Mesenchymal stem cell (in vitro differentiated cells and primary cell): ENCODE measurements around the gene ADCY5.

ENCODE experiments used
- DNase-seq: peaks from one replicate; pipeline ENCODE4 v3.0.0-alpha.2; 2013
- H2AFZ ChIP-seq: one replicate; pipeline ENCODE4 v1.6.1; 2013; ENCODE audit warnings: low read depth, mild to moderate bottlenecking, control low read depth, inconsistent platforms, low read length, moderate library complexity
- H2AK5ac ChIP-seq: 2 replicates; pipeline ENCODE4 v1.6.1; 2013; ENCODE audit warnings: low read length, moderate library complexity, mild to moderate bottlenecking, inconsistent platforms; ENCODE audit not compliant: severe bottlenecking
- H2BK120ac ChIP-seq: one replicate; pipeline ENCODE4 v1.6.1; 2013; ENCODE audit warnings: low read depth, mild to moderate bottlenecking, inconsistent platforms, low read length, moderate library complexity
- H2BK12ac ChIP-seq, 2 experiments: one replicate each; pipeline ENCODE4 v1.6.1; 2013; ENCODE audit warnings: inconsistent platforms in 2 of 2, low read length in 2 of 2, mild to moderate bottlenecking in 2 of 2, moderate library complexity in 2 of 2, control low read depth in 1 of 2
- H2BK15ac ChIP-seq: one replicate; pipeline ENCODE4 v1.6.1; 2013; ENCODE audit warnings: mild to moderate bottlenecking, low read depth, inconsistent platforms; ENCODE audit not compliant: poor library complexity, severe bottlenecking
- H2BK5ac ChIP-seq: 2 replicates; pipeline ENCODE4 v1.6.1; 2013; ENCODE audit warnings: low read depth, mild to moderate bottlenecking, low read length, control low read depth, inconsistent platforms; ENCODE audit not compliant: poor library complexity, severe bottlenecking
- H3K14ac ChIP-seq, 2 experiments: one replicate each; pipeline ENCODE4 v1.6.1; 2013; ENCODE audit warnings: inconsistent platforms in 2 of 2, low read length in 2 of 2, control low read depth in 1 of 2, mild to moderate bottlenecking in 1 of 2, moderate library complexity in 1 of 2
- H3K18ac ChIP-seq, 2 experiments: one replicate each; pipeline ENCODE4 v1.6.1; 2013; ENCODE audit warnings: inconsistent platforms in 2 of 2, low read length in 2 of 2, control low read depth in 1 of 2, low read depth in 1 of 2, mild to moderate bottlenecking in 1 of 2
- H3K23ac ChIP-seq, 2 experiments: one replicate each; pipeline ENCODE4 v1.6.1; 2013; ENCODE audit warnings: inconsistent platforms in 2 of 2, low read length in 2 of 2, mild to moderate bottlenecking in 2 of 2, moderate library complexity in 2 of 2, control low read depth in 1 of 2
- H3K27ac ChIP-seq: 2 replicates; pipeline ENCODE4 v1.5.1; 2013; ENCODE audit warnings: mild to moderate bottlenecking, moderate library complexity, low read length, control low read depth, inconsistent platforms; ENCODE audit not compliant: poor library complexity, severe bottlenecking
- H3K27me3 ChIP-seq, 2 experiments: 2 replicates each; pipeline versions ENCODE4 v1.6.1 to v1.7.0; 2013; ENCODE audit warnings: low read length in 2 of 2, mild to moderate bottlenecking in 2 of 2, moderate library complexity in 2 of 2, control low read depth in 1 of 2, inconsistent platforms in 1 of 2; ENCODE audit not compliant: control insufficient read depth in 1 of 2, insufficient read depth in 1 of 2
- H3K36me3 ChIP-seq, 2 experiments: 2 replicates each; pipeline versions ENCODE4 v1.6.1 to v1.7.0; 2013; ENCODE audit warnings: low read length in 2 of 2, control low read depth in 1 of 2, inconsistent platforms in 1 of 2, low read depth in 1 of 2, mild to moderate bottlenecking in 1 of 2; ENCODE audit not compliant: insufficient read depth in 2 of 2, control insufficient read depth in 1 of 2
- H3K4ac ChIP-seq, 2 experiments: one replicate each; pipeline ENCODE4 v1.6.1; 2013; ENCODE audit warnings: inconsistent platforms in 2 of 2, low read length in 2 of 2, mild to moderate bottlenecking in 2 of 2, moderate library complexity in 2 of 2, control low read depth in 1 of 2, low read depth in 1 of 2
- H3K4me1 ChIP-seq: 2 replicates; pipeline ENCODE4 v1.6.1; 2013; ENCODE audit warnings: low read depth, low read length, control low read depth; ENCODE audit not compliant: control insufficient read depth, insufficient read depth
- H3K4me2 ChIP-seq: 2 replicates; pipeline ENCODE4 v1.6.1; 2013; ENCODE audit warnings: low read length, mild to moderate bottlenecking, inconsistent platforms; ENCODE audit not compliant: poor library complexity, severe bottlenecking
- H3K4me3 ChIP-seq, 2 experiments: 2 replicates each; pipeline versions ENCODE4 v1.5.1 to v1.7.0; 2013; ENCODE audit warnings: low read length in 2 of 2, mild to moderate bottlenecking in 2 of 2, control low read depth in 1 of 2, low read depth in 1 of 2; ENCODE audit not compliant: insufficient read depth in 1 of 2
- H3K79me1 ChIP-seq: replicated peaks from 2 replicates; pipeline ENCODE4 v1.6.1; 2013; ENCODE audit warnings: mild to moderate bottlenecking, control low read depth, low read length, inconsistent platforms; ENCODE audit not compliant: poor library complexity, severe bottlenecking
- H3K9ac ChIP-seq: 2 replicates; pipeline ENCODE4 v1.7.0; 2013; ENCODE audit warnings: mild to moderate bottlenecking, low read length, moderate library complexity
- H3K9me3 ChIP-seq: 2 replicates; pipeline ENCODE4 v1.7.0; 2013; ENCODE audit warnings: mild to moderate bottlenecking, low read length; ENCODE audit not compliant: control insufficient read depth
- H4K8ac ChIP-seq: one replicate; pipeline ENCODE4 v1.6.1; 2013; ENCODE audit warnings: inconsistent platforms, mild to moderate bottlenecking, low read length, moderate library complexity
- H4K91ac ChIP-seq: one replicate; pipeline ENCODE4 v1.6.1; 2013; ENCODE audit warnings: mild to moderate bottlenecking, low read length, inconsistent platforms
- WGBS: methylation state at CpG from one replicate; pipeline ENCODE4 v1.1.7; 2013; ENCODE audit warnings: mixed read lengths; 5-methylcytosine and 5-hydroxymethylcytosine counted together

Gene ADCY5

GRCh38 chr3:123337948-123338619 is 110.8 kb downstream of the ADCY5 start:
- Histone ChIP-seq H3K18ac (no peak overlapping the region), H3K27ac (no peak overlapping the region), H2AFZ (no peak overlapping the region), H3K9me3 (peaks cover 5% of the 10 kb centered on the region), H2BK12ac (no peak overlapping the region), H3K4me2 (no peak overlapping the region), H2BK5ac (no peak overlapping the region), H3K23ac (no peak overlapping the region), H4K8ac (no peak overlapping the region), H2BK120ac (no peak overlapping the region), H3K4me1 (no peaks in the 10 kb centered on the region), H3K4me3 (no peak overlapping the region), H3K14ac (no peak overlapping the region), H3K9ac (no peak overlapping the region), H2BK15ac (no peak overlapping the region), H2AK5ac (no peak overlapping the region), H3K79me1 (no peaks in the 10 kb centered on the region), H3K36me3 (no peaks in the 10 kb centered on the region), H3K27me3 (peaks cover 78 to 84% of the 10 kb centered on the region in 2 experiments), H4K91ac (no peak overlapping the region), H3K4ac (no peak overlapping the region)
- DNase-seq, result no peak
- WGBS, result 59% methylated on average over 8 of the region's 8 CpGs

- no peak overlapping the region for H4K8ac ChIP-seq
- H3K4ac ChIP-seq, result no peak overlapping the region
- H3K27ac ChIP-seq, result no peak overlapping the region
- no peak overlapping the region for H3K23ac ChIP-seq
- peaks cover 71 to 84% of the 10 kb centered on the region in 2 experiments for H3K27me3 ChIP-seq
- no peak overlapping the region for H2AK5ac ChIP-seq
- H3K4me3 ChIP-seq, result no peak overlapping the region
- DNase-seq, result no peak
- H3K14ac ChIP-seq, result no peak overlapping the region
- peaks cover 8% of the 10 kb centered on the region for H3K9me3 ChIP-seq
- H2BK12ac ChIP-seq, result no peak overlapping the region
- H2AFZ ChIP-seq, result no peak overlapping the region
- H4K91ac ChIP-seq, result no peak overlapping the region
- no peaks in the 10 kb centered on the region for H3K36me3 ChIP-seq
- no peak overlapping the region for H2BK120ac ChIP-seq
- H3K9ac ChIP-seq, result no peak overlapping the region
- WGBS, result 80% methylated on average over 11 of the region's 11 CpGs
- no peaks in the 10 kb centered on the region for H3K4me1 ChIP-seq
- H3K4me2 ChIP-seq, result no peak overlapping the region
- H3K18ac ChIP-seq, result no peak overlapping the region
- no peak overlapping the region for H2BK15ac ChIP-seq
- no peak overlapping the region for H2BK5ac ChIP-seq
- no peaks in the 10 kb centered on the region for H3K79me1 ChIP-seq
Observed at GRCh38 chr3:123337226-123337625, 111.7 kb downstream of the ADCY5 start.

- no peak for DNase-seq
- no peak overlapping the region for H3K4me3 ChIP-seq
- H2AFZ ChIP-seq, result no peak overlapping the region
- no peak overlapping the region for H2BK5ac ChIP-seq
- H3K27me3 ChIP-seq, result peaks cover 71 to 84% of the 10 kb centered on the region in 2 experiments
- H3K4me1 ChIP-seq, result no peaks in the 10 kb centered on the region
- H3K27ac ChIP-seq, result no peak overlapping the region
- no peak overlapping the region for H4K8ac ChIP-seq
- H3K4me2 ChIP-seq, result no peak overlapping the region
- no peak overlapping the region for H3K9ac ChIP-seq
- no peak overlapping the region for H3K14ac ChIP-seq
- peaks cover 8% of the 10 kb centered on the region for H3K9me3 ChIP-seq
- 67% methylated on average over 7 of the region's 7 CpGs for WGBS
- no peaks in the 10 kb centered on the region for H3K36me3 ChIP-seq
- no peaks in the 10 kb centered on the region for H3K79me1 ChIP-seq
- H2AK5ac ChIP-seq, result no peak overlapping the region
- H3K23ac ChIP-seq, result no peak overlapping the region
- no peak overlapping the region for H4K91ac ChIP-seq
- no peak overlapping the region for H2BK15ac ChIP-seq
- no peak overlapping the region for H2BK120ac ChIP-seq
- H3K18ac ChIP-seq, result no peak overlapping the region
- no peak overlapping the region for H2BK12ac ChIP-seq
- H3K4ac ChIP-seq, result no peak overlapping the region
Observed at GRCh38 chr3:123336441-123336851, 112.4 kb downstream of the ADCY5 start.

GRCh38 chr3:123336001-123336400 is 112.9 kb downstream of the ADCY5 start:
- H3K4me1 ChIP-seq, result no peaks in the 10 kb centered on the region
- no peak overlapping the region for H3K23ac ChIP-seq
- no peak overlapping the region for H2BK12ac ChIP-seq
- no peak overlapping the region for H3K4me3 ChIP-seq
- H3K4me2 ChIP-seq, result no peak overlapping the region
- H3K4ac ChIP-seq, result no peak overlapping the region
- no peak overlapping the region for H3K9ac ChIP-seq
- H3K36me3 ChIP-seq, result no peaks in the 10 kb centered on the region
- no peaks in the 10 kb centered on the region for H3K79me1 ChIP-seq
- H4K91ac ChIP-seq, result no peak overlapping the region
- H3K27me3 ChIP-seq, result peaks cover 71 to 86% of the 10 kb centered on the region in 2 experiments
- 63% methylated on average over 4 of the region's 4 CpGs for WGBS
- H2AK5ac ChIP-seq, result no peak overlapping the region
- no peak overlapping the region for H2BK120ac ChIP-seq
- no peak overlapping the region for H4K8ac ChIP-seq
- peaks cover 8% of the 10 kb centered on the region for H3K9me3 ChIP-seq
- no peak for DNase-seq
- H2BK15ac ChIP-seq, result no peak overlapping the region
- H3K27ac ChIP-seq, result no peak overlapping the region
- no peak overlapping the region for H2BK5ac ChIP-seq
- no peak overlapping the region for H2AFZ ChIP-seq
- no peak overlapping the region for H3K18ac ChIP-seq
- H3K14ac ChIP-seq, result no peak overlapping the region
